ENCODE measurements around the gene SUCO. TPM values are rescaled to one million over a fixed set of nuclear protein-coding genes. Genes with fewer than 3 reads are reported as not detected.
"Not testable (repeated sequence)": the region's sequence is repeated elsewhere in the genome, so short reads cannot be mapped to it uniquely, and the experiment has no call there.

The SUCO gene
- total RNA-seq, 1 donor from 2014 or later = 40.4 TPM

DNA sequence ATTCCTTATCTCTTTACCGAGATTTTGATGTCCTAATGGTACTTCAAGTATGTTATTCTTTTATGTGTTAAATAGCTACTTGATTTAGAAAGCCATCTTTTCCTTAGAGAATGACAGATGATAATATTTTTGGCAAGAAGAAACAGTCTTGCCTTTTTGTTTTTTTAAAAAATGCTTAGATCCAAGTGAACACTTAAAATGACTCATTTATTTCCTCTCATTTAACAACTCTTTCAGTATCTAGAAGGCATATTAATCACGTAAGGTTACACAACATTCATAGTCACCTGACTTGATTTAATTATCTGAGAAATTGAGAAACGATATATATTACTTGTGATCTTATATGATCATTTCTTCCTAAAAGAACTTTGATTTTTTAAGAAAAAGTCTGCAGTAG lies 52.4 kb downstream of the SUCO start:
- Mint-ChIP-seq H3K9me3 (no peaks in the 10 kb centered on the region), H3K4me3 (no peak overlapping the region), H3K4me1 (ENCODE audit: low read depth) (peaks cover 26% of the 10 kb centered on the region), H3K27ac (no peak overlapping the region), H3K27me3 (ENCODE audit: insufficient read depth) (no peaks in the 10 kb centered on the region), H3K36me3 (ENCODE audit: low read depth) (peaks cover 33% of the 10 kb centered on the region)
- intact Hi-C loops (cut with micrococcal nuclease) = loop anchor here (5.0 kb wide), 1 partner anchor 133 kb away; no protein-coding TSS in a partner anchor
- no peak for DNase-seq (ENCODE audit: low spot score)

DNA sequence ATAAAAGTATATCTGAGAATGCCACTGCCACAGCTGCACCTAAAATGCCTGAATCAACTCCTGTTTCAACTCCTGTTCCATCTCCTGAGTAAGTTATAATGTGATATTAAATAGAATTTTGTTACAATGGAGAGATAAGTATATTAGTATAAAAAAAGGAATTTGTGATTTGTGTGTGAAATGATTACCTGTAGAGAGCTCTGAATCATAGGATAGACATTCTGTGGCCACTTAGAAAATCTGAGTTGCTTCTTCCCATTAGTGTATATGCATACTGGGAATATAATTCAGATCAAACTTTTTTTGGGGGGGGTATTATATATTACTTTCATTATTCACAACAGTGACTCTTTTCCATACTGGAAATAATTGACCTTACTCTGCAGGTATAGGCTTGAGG lies 52.9 kb downstream of the SUCO start:
- Mint-ChIP-seq H3K4me1 (ENCODE audit: low read depth) (peaks cover 32% of the 10 kb centered on the region), H3K36me3 (ENCODE audit: low read depth) (peaks cover 34% of the 10 kb centered on the region), H3K27me3 (ENCODE audit: insufficient read depth) (no peaks in the 10 kb centered on the region), H3K4me3 (no peak overlapping the region), H3K27ac (no peak overlapping the region), H3K9me3 (no peaks in the 10 kb centered on the region)
- intact Hi-C loops (cut with micrococcal nuclease) = loop anchor here (5.0 kb wide), 1 partner anchor 134 kb away; no protein-coding TSS in a partner anchor
- DNase-seq (ENCODE audit: low spot score) = no peak

DNA sequence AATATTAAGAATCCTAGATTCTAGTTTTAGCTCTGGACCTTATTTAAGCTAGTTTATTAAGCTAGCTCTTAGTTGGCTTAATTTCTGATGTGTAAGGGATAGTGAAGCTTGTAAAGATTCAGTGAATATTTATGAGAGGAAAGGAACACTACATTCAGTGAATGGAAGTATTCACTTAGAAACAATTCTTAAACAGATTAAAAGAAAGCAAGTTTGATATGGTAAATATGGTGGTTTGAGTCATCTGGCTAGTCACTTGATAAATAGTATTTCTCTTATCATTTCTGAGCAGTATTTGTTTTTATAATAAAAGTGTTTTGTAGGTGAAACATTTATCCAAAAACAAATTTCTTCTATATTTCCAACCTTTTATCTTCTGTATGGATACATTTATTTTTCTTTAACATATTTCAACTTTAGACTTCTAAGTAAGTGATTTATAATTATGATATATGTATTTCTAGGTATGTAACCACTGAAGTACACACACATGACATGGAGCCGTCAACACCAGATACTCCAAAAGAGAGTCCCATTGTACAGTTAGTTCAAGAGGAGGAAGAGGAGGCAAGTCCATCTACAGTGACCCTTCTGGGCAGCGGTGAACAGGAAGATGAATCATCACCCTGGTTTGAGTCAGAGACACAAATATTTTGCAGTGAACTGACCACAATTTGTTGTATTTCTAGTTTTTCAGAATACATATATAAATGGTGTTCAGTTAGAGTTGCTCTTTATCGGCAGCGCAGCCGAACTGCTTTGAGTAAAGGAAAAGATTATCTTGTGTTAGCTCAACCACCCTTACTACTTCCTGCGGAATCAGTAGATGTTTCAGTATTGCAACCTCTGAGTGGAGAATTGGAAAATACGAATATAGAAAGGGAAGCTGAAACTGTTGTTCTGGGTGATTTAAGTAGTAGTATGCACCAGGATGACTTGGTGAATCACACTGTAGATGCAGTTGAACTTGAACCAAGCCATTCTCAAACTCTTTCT lies 55.6 kb downstream of the SUCO start:
- Mint-ChIP-seq H3K4me1 (ENCODE audit: low read depth) (peaks cover 20% of the 10 kb centered on the region), H3K9me3 (peaks cover 4% of the 10 kb centered on the region), H3K27ac (peak overlapping the region; percentile 83), H3K27me3 (ENCODE audit: insufficient read depth) (no peaks in the 10 kb centered on the region), H3K4me3 (peak overlapping the region; percentile 32), H3K36me3 (ENCODE audit: low read depth) (peaks cover 48% of the 10 kb centered on the region)
- intact Hi-C loops (cut with micrococcal nuclease) = loop anchor here (2.0 to 5.0 kb wide), 4 partner anchors 50 to 136 kb away; partner anchors contain the start of gene SUCO
- DNase-seq (ENCODE audit: low spot score) = no peak

GRCh38 chr1:172589553-172589952 lies 56.6 kb downstream of the SUCO start:
- Mint-ChIP-seq H3K27me3 (ENCODE audit: insufficient read depth) (no peaks in the 10 kb centered on the region), H3K36me3 (ENCODE audit: low read depth) (peaks cover 58% of the 10 kb centered on the region)

DNA sequence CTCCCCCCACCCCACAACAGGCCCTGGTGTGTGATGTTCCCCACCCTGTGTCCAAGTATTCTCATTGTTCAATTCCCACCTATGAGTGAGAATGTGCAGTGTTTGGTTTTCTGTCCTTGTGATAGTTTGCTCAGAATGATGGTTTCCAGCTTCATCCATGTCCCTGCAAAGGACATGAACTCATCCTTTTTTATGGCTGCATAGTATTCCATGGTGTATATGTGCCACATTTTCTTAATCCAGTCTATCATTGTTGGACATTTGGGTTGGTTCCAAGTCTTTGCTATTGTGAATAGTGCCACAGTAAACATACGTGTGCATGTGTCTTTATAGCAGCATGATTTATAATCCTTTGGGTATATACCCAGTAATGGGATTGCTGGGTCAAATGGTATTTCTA lies 58.5 kb downstream of the SUCO start:
- intact Hi-C loops (cut with micrococcal nuclease); H3K27me3 Mint-ChIP-seq (ENCODE audit: insufficient read depth); DNase-seq (ENCODE audit: low spot score); H3K27ac Mint-ChIP-seq; H3K9me3 Mint-ChIP-seq; H3K4me3 Mint-ChIP-seq: not testable (repeated sequence)
- peaks cover 76% of the 10 kb centered on the region for H3K36me3 Mint-ChIP-seq (ENCODE audit: low read depth)
- peaks cover 28% of the 10 kb centered on the region for H3K4me1 Mint-ChIP-seq (ENCODE audit: low read depth)

More at GRCh38 chr1:172589553-172589952, 56.6 kb downstream of the SUCO start:
- Mint-ChIP-seq H3K4me1 (ENCODE audit: low read depth) (peaks cover 20% of the 10 kb centered on the region), H3K27ac (peak overlapping the region; percentile 83), H3K4me3 (no peak overlapping the region), H3K9me3 (peaks cover 4% of the 10 kb centered on the region)
- no peak for DNase-seq (ENCODE audit: low spot score)
- intact Hi-C loops (cut with micrococcal nuclease) = loop anchor here (2.0 to 5.0 kb wide), 4 partner anchors 49 to 137 kb away; partner anchors contain the start of gene SUCO

- Mint-ChIP-seq H3K27ac (peak overlapping the region; percentile 23), H3K4me1 (ENCODE audit: low read depth) (peaks cover 30% of the 10 kb centered on the region), H3K36me3 (ENCODE audit: low read depth) (peaks cover 75% of the 10 kb centered on the region)
- H3K4me3 Mint-ChIP-seq; H3K9me3 Mint-ChIP-seq; H3K27me3 Mint-ChIP-seq (ENCODE audit: insufficient read depth); DNase-seq (ENCODE audit: low spot score); intact Hi-C loops (cut with micrococcal nuclease): not testable (repeated sequence)
These were observed 62.1 kb downstream of the SUCO start for GRCh38 chr1:172595066-172595465.

DNA sequence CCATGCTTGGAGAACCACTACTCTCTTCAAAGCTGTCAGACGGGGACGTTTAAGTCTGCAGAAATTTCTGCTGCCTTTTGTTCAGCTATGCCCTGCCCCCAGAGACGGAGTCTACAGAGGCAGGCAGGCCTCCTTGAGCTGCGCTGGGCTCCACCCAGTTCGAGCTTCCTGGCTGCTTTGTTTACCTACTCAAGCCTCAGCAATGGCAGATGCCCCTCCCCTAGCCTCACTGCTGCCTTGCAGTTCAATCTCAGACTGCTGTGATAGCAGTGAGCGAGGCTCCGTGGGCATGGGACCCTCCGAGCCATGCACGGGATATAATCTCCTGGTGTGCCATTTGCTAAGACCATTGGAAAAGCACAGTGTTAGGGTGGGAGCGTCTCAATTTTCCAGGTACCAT lies 63.8 kb downstream of the SUCO start:
- H3K4me1 Mint-ChIP-seq (ENCODE audit: low read depth) = peaks cover 24% of the 10 kb centered on the region
- H3K27ac Mint-ChIP-seq; DNase-seq (ENCODE audit: low spot score); intact Hi-C loops (cut with micrococcal nuclease); H3K27me3 Mint-ChIP-seq (ENCODE audit: insufficient read depth); H3K9me3 Mint-ChIP-seq; H3K4me3 Mint-ChIP-seq: not testable (repeated sequence)
- H3K36me3 Mint-ChIP-seq (ENCODE audit: low read depth) = peaks cover 69% of the 10 kb centered on the region

DNA sequence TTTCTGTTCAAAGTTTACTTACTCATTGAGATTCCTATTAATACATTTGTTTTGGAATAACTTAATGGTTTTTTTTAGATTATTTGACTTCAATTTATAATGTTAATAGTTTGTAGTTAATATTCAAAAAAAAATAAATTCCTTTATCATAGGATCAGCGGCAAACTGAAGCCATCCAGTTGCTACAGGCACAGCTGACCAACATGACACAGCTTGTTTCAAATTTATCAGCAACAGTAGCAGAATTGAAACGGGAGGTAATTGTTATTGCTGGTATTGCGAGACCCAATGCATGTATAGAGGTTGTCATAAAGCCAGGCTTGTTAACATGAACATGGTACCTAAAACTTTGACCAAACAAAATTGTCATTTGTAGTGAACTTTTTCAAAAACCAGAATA lies 67.0 kb downstream of the SUCO start:
- Mint-ChIP-seq H3K27ac (no peak overlapping the region), H3K4me1 (ENCODE audit: low read depth) (peaks cover 22% of the 10 kb centered on the region), H3K27me3 (ENCODE audit: insufficient read depth) (no peaks in the 10 kb centered on the region), H3K36me3 (ENCODE audit: low read depth) (peaks cover 51% of the 10 kb centered on the region), H3K9me3 (no peaks in the 10 kb centered on the region), H3K4me3 (no peak overlapping the region)
- DNase-seq (ENCODE audit: low spot score) = no peak
- intact Hi-C loops (cut with micrococcal nuclease) = no loop called here

GRCh38 chr1:172600615-172601014 lies 67.7 kb downstream of the SUCO start:
- Mint-ChIP-seq H3K27me3 (ENCODE audit: insufficient read depth) (no peaks in the 10 kb centered on the region), H3K4me1 (ENCODE audit: low read depth) (peaks cover 18% of the 10 kb centered on the region), H3K36me3 (ENCODE audit: low read depth) (peaks cover 44% of the 10 kb centered on the region), H3K9me3 (no peaks in the 10 kb centered on the region), H3K4me3 (no peak overlapping the region), H3K27ac (no peak overlapping the region)
- intact Hi-C loops (cut with micrococcal nuclease) = no loop called here
- DNase-seq (ENCODE audit: low spot score) = no peak

DNA sequence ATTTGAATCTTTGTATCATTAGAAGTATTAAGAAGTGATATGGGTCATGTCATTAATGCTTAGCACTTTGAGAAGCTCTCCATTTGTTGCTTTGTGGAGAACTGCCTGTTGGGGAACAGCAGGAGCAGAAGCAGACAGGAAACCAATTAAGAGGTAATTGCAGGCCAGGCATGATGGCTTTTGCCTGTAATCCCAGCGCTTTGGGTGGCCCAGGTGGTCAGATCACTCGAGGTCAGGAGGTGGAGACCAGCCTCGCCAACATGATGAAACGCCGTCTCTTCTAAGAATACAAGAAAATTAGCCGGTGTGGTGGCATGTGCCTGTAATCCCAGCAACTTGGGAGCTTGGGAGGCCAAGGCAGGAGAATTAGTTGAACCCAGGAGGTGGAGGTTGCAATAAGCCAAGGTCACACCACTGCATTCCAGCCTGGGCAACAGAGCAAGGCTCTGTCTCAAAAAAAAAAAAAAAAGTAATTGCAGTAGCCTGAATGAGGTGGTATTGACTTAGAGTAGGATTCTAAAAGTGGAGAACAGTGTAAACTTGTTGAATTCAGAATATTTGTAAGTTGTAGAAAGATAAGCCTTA lies 68.2 kb downstream of the SUCO start:
- DNase-seq (ENCODE audit: low spot score) = no peak
- Mint-ChIP-seq H3K9me3 (no peaks in the 10 kb centered on the region), H3K4me1 (ENCODE audit: low read depth) (peaks cover 18% of the 10 kb centered on the region), H3K27ac (no peak overlapping the region), H3K4me3 (no peak overlapping the region), H3K36me3 (ENCODE audit: low read depth) (peaks cover 39% of the 10 kb centered on the region), H3K27me3 (ENCODE audit: insufficient read depth) (no peaks in the 10 kb centered on the region)
- intact Hi-C loops (cut with micrococcal nuclease) = no loop called here

GRCh38 chr1:172602706-172603105 lies 69.8 kb downstream of the SUCO start:
- no peak overlapping the region for H3K27ac Mint-ChIP-seq
- no peaks in the 10 kb centered on the region for H3K27me3 Mint-ChIP-seq (ENCODE audit: insufficient read depth)
- H3K4me1 Mint-ChIP-seq (ENCODE audit: low read depth) = peaks cover 8% of the 10 kb centered on the region
- intact Hi-C loops (cut with micrococcal nuclease) = no loop called here
- H3K4me3 Mint-ChIP-seq = no peak overlapping the region
- DNase-seq (ENCODE audit: low spot score) = no peak
- H3K36me3 Mint-ChIP-seq (ENCODE audit: low read depth) = peaks cover 33% of the 10 kb centered on the region
- H3K9me3 Mint-ChIP-seq = no peaks in the 10 kb centered on the region

- Mint-ChIP-seq H3K27ac (no peak overlapping the region), H3K36me3 (ENCODE audit: low read depth) (peaks cover 27% of the 10 kb centered on the region), H3K27me3 (ENCODE audit: insufficient read depth) (no peaks in the 10 kb centered on the region), H3K4me1 (ENCODE audit: low read depth) (no peaks in the 10 kb centered on the region), H3K4me3 (no peak overlapping the region), H3K9me3 (no peaks in the 10 kb centered on the region)
- intact Hi-C loops (cut with micrococcal nuclease) = no loop called here
- no peak for DNase-seq (ENCODE audit: low spot score)
These were observed 70.9 kb downstream of the SUCO start for GRCh38 chr1:172603816-172604215.

GRCh38 chr1:172605641-172606040 lies 72.7 kb downstream of the SUCO start:
- DNase-seq (ENCODE audit: low spot score) = no peak
- H3K4me3 Mint-ChIP-seq = no peak overlapping the region
- H3K4me1 Mint-ChIP-seq (ENCODE audit: low read depth) = peaks cover 14% of the 10 kb centered on the region
- no peaks in the 10 kb centered on the region for H3K27me3 Mint-ChIP-seq (ENCODE audit: insufficient read depth)
- no peaks in the 10 kb centered on the region for H3K9me3 Mint-ChIP-seq
- intact Hi-C loops (cut with micrococcal nuclease) = no loop called here
- H3K27ac Mint-ChIP-seq = no peak overlapping the region
- H3K36me3 Mint-ChIP-seq (ENCODE audit: low read depth) = peaks cover 36% of the 10 kb centered on the region

All from activated T-helper 1 cell treated with anti-CD3 and anti-CD28 coated beads, Interleukin-12 subunit alpha, Interleukin-12 subunit beta, Interleukin-2, Interleukin-4 antibody, amounts not matched to agents 30 ng/mL and 10 ng/mL and 1 ng/mL, durations not matched to agents 14 hours and 24 hours and 36 hours (primary cell).